NCI-H82 (cell line): ENCODE data around the gene CAPN15.
"Not testable (repeated sequence)": the region's sequence is repeated elsewhere in the genome, so short reads cannot be mapped to it uniquely, and the experiment has no call there.

Experiments
- DNase-seq: peaks from one replicate; lab custom pipeline; 2025; lab: John Stamatoyannopoulos, UW

CAPN15 gene

GRCh38 chr16:592518-593306 lies 65.2 kb downstream of the CAPN15 start:
- DNase-seq = peak; percentile 51

DNA sequence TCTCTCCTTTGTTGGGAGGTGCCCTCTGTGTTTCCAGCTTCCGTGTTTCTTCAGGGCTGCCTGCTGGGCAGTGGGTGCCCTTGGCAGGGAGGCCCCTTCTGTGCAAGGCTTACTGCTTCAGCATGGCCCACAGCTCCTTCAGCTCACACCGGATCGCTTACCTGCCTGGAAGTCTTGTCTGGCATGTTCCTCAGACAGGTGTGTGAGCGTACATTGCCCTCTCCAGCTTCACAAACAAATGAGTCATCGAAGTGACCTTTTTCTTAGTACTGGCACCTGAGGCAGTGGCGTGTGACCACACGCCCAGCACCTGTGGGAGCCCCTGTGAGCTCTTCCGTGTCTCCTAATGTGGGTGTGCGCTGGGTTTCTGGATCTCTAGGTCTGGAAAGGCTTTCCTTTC lies 65.9 kb downstream of the CAPN15 start:
- no peak for DNase-seq

GRCh38 chr16:593807-594206 lies 66.3 kb downstream of the CAPN15 start:
- DNase-seq = no peak

DNA sequence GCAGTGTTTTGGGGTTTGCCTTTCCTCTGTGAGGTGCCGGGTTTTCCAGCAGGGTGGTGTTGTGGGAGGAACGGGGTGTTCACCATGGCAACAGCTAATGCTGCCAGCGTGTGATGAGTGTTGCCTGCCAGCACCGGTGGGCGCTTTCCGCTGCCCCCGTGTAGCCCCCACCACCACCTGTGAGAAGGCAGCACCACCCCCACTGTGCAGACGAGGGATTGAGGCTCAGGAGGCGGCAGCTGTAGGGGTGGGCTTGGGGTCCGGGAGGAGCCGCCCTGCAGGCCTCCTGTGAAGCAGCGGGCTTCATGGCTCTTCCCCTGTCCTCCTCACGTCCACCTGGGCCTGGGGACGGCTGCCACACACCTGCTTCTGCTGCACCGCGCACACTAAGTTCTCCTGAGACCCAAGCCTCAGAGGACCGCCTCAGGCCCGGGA lies 67.6 kb downstream of the CAPN15 start:
- no peak for DNase-seq

GRCh38 chr16:595942-596735 lies 68.6 kb downstream of the CAPN15 start:
- DNase-seq = no peak

DNA sequence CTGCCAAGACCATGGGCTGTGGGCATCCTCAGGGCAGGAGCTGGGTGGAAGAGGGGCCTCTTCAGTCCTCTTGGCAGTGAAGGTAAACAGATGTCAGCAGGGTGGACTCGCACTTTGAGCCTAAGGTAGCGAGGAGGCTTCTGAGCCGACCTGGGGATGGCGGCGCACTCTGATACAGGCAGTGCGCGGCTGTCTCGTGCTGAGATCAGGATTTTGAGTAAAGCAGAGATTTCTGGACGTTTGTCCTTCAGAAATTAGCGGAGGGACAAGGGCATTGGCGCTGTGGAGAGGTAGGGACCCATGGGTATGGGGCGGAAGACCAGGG lies 69.2 kb downstream of the CAPN15 start:
- DNase-seq = no peak

DNA sequence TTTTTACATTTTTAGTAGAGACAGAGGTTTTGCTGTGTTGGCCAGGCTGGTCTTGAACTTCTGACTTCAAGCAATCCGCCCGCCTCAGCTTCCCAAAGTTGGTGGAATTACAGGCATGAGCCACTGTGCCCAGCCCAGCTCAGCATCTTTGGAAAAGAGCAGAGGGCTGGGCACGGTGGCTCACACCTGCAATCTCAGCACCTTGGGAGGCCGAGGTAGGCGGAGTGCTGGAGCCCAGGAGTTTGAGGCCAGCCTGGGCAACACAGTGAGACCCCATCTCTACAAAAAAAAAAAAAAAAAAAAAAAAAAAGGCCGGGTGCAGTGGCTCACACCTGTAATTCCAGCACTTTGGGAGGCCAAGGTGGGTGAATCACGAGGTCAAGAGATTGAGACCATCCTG lies 70.1 kb downstream of the CAPN15 start:
- not testable (repeated sequence) for DNase-seq

GRCh38 chr16:598823-599739 lies 71.6 kb downstream of the CAPN15 start:
- DNase-seq = no peak

DNA sequence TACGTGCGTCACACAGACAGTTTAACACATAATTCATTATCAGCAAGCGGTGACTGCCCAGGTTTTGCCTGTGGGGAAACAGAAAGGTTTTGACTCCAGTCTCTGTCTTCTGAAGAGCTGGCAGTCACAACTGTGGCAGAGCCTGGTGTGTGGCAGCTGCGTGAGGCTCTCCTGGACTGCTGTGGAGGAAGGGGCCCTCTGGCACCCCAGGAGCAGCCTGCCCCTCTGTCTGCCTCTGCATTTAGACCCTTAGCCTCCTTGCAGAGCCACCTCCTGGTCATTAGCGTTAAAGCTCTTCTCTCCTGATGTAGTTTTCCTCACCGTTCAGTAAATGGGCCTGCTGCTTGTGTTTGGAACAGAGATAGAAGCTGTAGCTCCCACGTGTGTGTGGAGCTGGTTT lies 73.3 kb downstream of the CAPN15 start:
- DNase-seq = peak; percentile 69

GRCh38 chr16:603933-604332 lies 76.4 kb downstream of the CAPN15 start:
- DNase-seq = no peak
